ENCODE results near the gene TIGD3. TPM values are rescaled to one million over a fixed set of nuclear protein-coding genes. Genes with fewer than 3 reads are reported as not detected.
A peak's percentile ranks its signal among the peaks of the same experiment; 100 is the strongest.

The TIGD3 gene
- total and polyA plus RNA-seq, 2 of the 13 experiments (the other 11 are each of a cell fraction or from before 2014, with no cell fraction given) = 0.49 to 4.9 TPM

DNA sequence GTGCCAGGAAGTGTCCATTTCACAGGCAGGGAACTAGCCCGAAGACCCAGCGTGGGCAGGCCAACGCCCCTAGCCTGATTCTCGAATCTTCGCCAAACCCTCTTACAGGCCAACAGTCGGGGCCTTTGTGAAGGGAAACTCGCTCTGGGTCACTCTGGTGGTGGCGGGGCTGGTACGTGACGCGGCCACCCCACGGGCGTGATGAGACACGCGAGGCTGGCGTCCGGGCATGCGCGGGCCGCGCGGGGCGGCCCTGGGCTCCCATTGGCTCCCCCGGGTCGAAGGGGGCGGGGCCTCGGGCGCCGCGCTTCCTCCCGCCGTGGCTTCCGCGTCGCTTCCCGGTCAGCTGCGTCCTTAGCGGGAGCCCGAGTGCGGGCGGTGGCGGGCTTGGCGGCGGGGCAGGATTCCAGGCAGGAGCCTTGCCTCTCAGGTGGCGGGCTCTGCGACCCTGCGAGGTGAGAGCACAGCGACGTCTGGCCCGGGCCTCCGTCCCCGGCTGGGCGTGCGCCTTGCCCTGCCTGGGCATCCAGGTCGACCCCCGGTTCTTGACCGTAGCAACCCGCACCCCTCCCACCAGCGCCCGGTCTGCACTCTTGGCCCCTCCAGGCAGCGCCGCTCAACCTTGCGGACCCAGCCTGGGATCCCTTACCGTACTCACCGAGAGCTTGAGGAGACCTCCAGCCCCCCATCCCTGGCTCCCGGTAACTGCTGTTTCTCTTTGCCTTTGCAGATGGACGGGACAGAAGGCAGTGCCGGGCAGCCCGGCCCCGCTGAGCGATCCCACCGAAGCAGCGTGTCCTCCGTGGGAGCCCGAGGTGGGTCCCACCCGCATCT is 32.0 kb downstream of the TIGD3 start, which contains the start of gene FRMD8 (continued):
- no peak for TF ChIP-seq NR2F6 (IDR thresholded peaks at IDR 0.05)
- TF ChIP-seq NR2F6 (CRISPR knock-in tag; IDR thresholded peaks at IDR 0.05) = no peak
- TF ChIP-seq, protein P1, sequence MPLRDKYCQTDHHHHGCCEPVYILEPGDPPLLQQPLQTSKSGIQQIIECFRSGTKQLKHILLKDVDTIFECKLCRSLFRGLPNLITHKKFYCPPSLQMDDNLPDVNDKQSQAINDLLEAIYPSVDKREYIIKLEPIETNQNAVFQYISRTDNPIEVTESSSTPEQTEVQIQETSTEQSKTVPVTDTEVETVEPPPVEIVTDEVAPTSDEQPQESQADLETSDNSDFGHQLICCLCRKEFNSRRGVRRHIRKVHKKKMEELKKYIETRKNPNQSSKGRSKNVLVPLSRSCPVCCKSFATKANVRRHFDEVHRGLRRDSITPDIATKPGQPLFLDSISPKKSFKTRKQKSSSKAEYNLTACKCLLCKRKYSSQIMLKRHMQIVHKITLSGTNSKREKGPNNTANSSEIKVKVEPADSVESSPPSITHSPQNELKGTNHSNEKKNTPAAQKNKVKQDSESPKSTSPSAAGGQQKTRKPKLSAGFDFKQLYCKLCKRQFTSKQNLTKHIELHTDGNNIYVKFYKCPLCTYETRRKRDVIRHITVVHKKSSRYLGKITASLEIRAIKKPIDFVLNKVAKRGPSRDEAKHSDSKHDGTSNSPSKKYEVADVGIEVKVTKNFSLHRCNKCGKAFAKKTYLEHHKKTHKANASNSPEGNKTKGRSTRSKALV (CRISPR knock-in tag; IDR thresholded peaks at IDR 0.05) = no peak
- TF ChIP-seq ZMAT3 (CRISPR knock-in tag; conservative IDR thresholded peaks at IDR 0.05) = 0 out of 2 replicates have a peak, but pooled peaks have one; percentile 49
- peak; percentile 65 for TF ChIP-seq ZFX (CRISPR knock-in tag; IDR thresholded peaks at IDR 0.05; ENCODE audit: low read depth)
- TF ChIP-seq ZKSCAN5 (CRISPR knock-in tag; IDR thresholded peaks at IDR 0.05) = no peak
- TF ChIP-seq HOXA5 (CRISPR knock-in tag; IDR thresholded peaks at IDR 0.05) = no peak
- no peak; the same call in 1 of the 2 replicates for TF ChIP-seq HES4 (CRISPR knock-in tag; IDR thresholded peaks at IDR 0.05; ENCODE audit: borderline replicate concordance)
- TF ChIP-seq ZNF333 (CRISPR knock-in tag; IDR thresholded peaks at IDR 0.05; ENCODE audit: borderline replicate concordance) = 0 out of 2 replicates have a peak, but pooled peaks have one; percentile 62
- no peak for TF ChIP-seq MBD4 (IDR thresholded peaks at IDR 0.05; ENCODE audit: borderline replicate concordance, low read length)
- no peak for TF ChIP-seq TAF15 (IDR thresholded peaks at IDR 0.05; ENCODE audit: low read depth, low read length, poor library complexity, severe bottlenecking)
- no peak for TF ChIP-seq ARNT (IDR thresholded peaks at IDR 0.05)
- TF ChIP-seq NFYB (CRISPR knock-in tag; IDR thresholded peaks at IDR 0.05) = peak; percentile 82
- TF ChIP-seq RBFOX2 (IDR thresholded peaks at IDR 0.05; ENCODE audit: low read depth, low read length) = peak; percentile 89
- no peak for TF ChIP-seq ZNF3 (CRISPR knock-in tag; IDR thresholded peaks at IDR 0.05)
- TF ChIP-seq BRD4 (CRISPR knock-in tag; IDR thresholded peaks at IDR 0.05) = 0 out of 2 replicates have a peak, but pooled peaks have one; percentile 4
- TF ChIP-seq ZNF674 (CRISPR knock-in tag; IDR thresholded peaks at IDR 0.05; ENCODE audit: low read depth) = no peak
- 0 out of 2 replicates have a peak, but pooled peaks have one; percentile 67 for TF ChIP-seq PAWR (CRISPR knock-in tag; IDR thresholded peaks at IDR 0.05; ENCODE audit: borderline replicate concordance)
- peak; percentile 95 for TF ChIP-seq HNRNPLL (IDR thresholded peaks at IDR 0.05; ENCODE audit: low read depth, low read length, poor library complexity, severe bottlenecking)
- no peak for TF ChIP-seq ZNF75D (CRISPR knock-in tag; IDR thresholded peaks at IDR 0.05; ENCODE audit: borderline replicate concordance)
- TF ChIP-seq, protein P2, sequence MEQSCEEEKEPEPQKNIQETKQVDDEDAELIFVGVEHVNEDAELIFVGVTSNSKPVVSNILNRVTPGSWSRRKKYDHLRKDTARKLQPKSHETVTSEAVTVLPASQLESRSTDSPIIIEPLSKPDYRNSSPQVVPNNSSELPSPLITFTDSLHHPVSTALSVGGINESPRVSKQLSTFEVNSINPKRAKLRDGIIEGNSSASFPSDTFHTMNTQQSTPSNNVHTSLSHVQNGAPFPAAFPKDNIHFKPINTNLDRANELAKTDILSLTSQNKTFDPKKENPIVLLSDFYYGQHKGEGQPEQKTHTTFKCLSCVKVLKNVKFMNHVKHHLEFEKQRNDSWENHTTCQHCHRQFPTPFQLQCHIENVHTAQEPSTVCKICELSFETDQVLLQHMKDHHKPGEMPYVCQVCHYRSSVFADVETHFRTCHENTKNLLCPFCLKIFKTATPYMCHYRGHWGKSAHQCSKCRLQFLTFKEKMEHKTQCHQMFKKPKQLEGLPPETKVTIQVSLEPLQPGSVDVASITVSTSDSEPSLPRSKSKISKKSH (CRISPR knock-in tag; IDR thresholded peaks at IDR 0.05; ENCODE audit: borderline replicate concordance) = peak; percentile 9; the same call in 1 of the 2 replicates
- no peak for TF ChIP-seq DPF2 (CRISPR knock-in tag; IDR thresholded peaks at IDR 0.05; ENCODE audit: borderline replicate concordance, low read depth)
- peak; percentile 72 for TF ChIP-seq HIVEP1 (CRISPR knock-in tag; IDR thresholded peaks at IDR 0.05)
- TF ChIP-seq ZNF296 (CRISPR knock-in tag; conservative IDR thresholded peaks at IDR 0.05) = peak; percentile 4; the same call in 1 of the 2 replicates
- no peak for TF ChIP-seq ZSCAN30 (CRISPR knock-in tag; IDR thresholded peaks at IDR 0.05)
- TF ChIP-seq NCOR1 (IDR thresholded peaks at IDR 0.05; ENCODE audit: borderline replicate concordance, low read length) = no peak
- TF ChIP-seq, protein P3, sequence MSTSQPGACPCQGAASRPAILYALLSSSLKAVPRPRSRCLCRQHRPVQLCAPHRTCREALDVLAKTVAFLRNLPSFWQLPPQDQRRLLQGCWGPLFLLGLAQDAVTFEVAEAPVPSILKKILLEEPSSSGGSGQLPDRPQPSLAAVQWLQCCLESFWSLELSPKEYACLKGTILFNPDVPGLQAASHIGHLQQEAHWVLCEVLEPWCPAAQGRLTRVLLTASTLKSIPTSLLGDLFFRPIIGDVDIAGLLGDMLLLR (CRISPR knock-in tag; IDR thresholded peaks at IDR 0.05) = no peak
- peak; percentile 35; the same call in 1 of the 2 replicates for TF ChIP-seq SALL2 (CRISPR knock-in tag; IDR thresholded peaks at IDR 0.05)
